Esophagus muscularis mucosa (tissue), 4 donors: ENCODE data around the gene CTNNA3.

Experiments
- CTCF ChIP-seq, 3 experiments: fragments of 200-600 bp in 2 of 3; fragments of 450-650 bp in 1 of 3; sonication (generic) in 2 of 3; IDR thresholded peaks; one replicate each; pipeline ENCODE4 v1.5.1; 2017 to 2019; ENCODE audit warnings: antibody characterized with exemption in 3 of 3, mild to moderate bottlenecking in 2 of 3, moderate library complexity in 1 of 3
- EP300 ChIP-seq: sonication (generic); formaldehyde crosslinking; IDR thresholded peaks from one replicate; pipeline ENCODE4 v1.6.1; 2017; ENCODE audit warnings: antibody characterized with exemption
- POLR2A ChIP-seq: fragments of 450-650 bp; IDR thresholded peaks from one replicate; pipeline ENCODE4 v1.6.1; 2017; ENCODE audit warnings: antibody characterized with exemption, moderate library complexity, mild to moderate bottlenecking, low read depth
- POLR2AphosphoS5 ChIP-seq, 2 donors: sonication (generic); formaldehyde crosslinking; IDR thresholded peaks; one replicate each; pipeline ENCODE4 v1.6.1; 2017; ENCODE audit warnings: antibody characterized with exemption in 2 of 2

- TF ChIP-seq CTCF (IDR thresholded peaks at IDR 0.05), result no peak
- TF ChIP-seq POLR2A, result no peak
- TF ChIP-seq EP300, result no peak
- no peak for TF ChIP-seq POLR2AphosphoS5 (IDR thresholded peaks at IDR 0.05)
These were observed 29.6 kb upstream of the CTNNA3 start for GRCh38 chr10:67725567-67725966.
